Fibroblast of skin of right quadriceps (primary cell): ENCODE data around the gene SNAPIN.

Experiments
- DNase-seq: peaks from one replicate; pipeline ENCODE4 v3.0.0-alpha.2; 2013

Gene SNAPIN

GRCh38 chr1:153680120-153680403 lies 21.6 kb downstream of the SNAPIN start:
- DNase-seq = no peak

- DNase-seq = no peak
Measured at GRCh38 chr1:153682730-153683129, 24.2 kb downstream of the SNAPIN start.

GRCh38 chr1:153683854-153684253 lies 25.4 kb downstream of the SNAPIN start:
- DNase-seq = no peak

- no peak for DNase-seq
Measured at GRCh38 chr1:153684892-153685291, 26.4 kb downstream of the SNAPIN start.

GRCh38 chr1:153685544-153686340 lies 27.2 kb downstream of the SNAPIN start:
- no peak for DNase-seq

- DNase-seq = no peak
Measured at GRCh38 chr1:153687346-153688125, 29.0 kb downstream of the SNAPIN start.

- DNase-seq = no peak
Measured at GRCh38 chr1:153688276-153688675, 29.8 kb downstream of the SNAPIN start.

- DNase-seq = no peak
Measured at GRCh38 chr1:153688736-153689328, 30.3 kb downstream of the SNAPIN start.

GRCh38 chr1:153693466-153693865 lies 35.0 kb downstream of the SNAPIN start:
- no peak for DNase-seq

GRCh38 chr1:153696741-153697140 lies 38.2 kb downstream of the SNAPIN start:
- no peak for DNase-seq

- peak; percentile 35 for DNase-seq
Measured at GRCh38 chr1:153697191-153698019, 38.9 kb downstream of the SNAPIN start.

- DNase-seq = no peak
Measured at GRCh38 chr1:153698020-153698922, 39.8 kb downstream of the SNAPIN start.

GRCh38 chr1:153698923-153699714 lies 40.6 kb downstream of the SNAPIN start:
- DNase-seq = peak; percentile 38

- DNase-seq = no peak
Measured at GRCh38 chr1:153699768-153700167, 41.3 kb downstream of the SNAPIN start.

GRCh38 chr1:153705484-153705883 lies 47.0 kb downstream of the SNAPIN start:
- no peak for DNase-seq

- no peak for DNase-seq
Measured at GRCh38 chr1:153711026-153711425, 52.5 kb downstream of the SNAPIN start.
